Esophagus squamous epithelium (tissue), 4 donors: Measurements from ENCODE around the gene THAP3.
A peak's percentile ranks its signal among the peaks of the same experiment; 100 is the strongest.

Source experiments
- CTCF ChIP-seq, 6 experiments: fragments of 450-650 bp in 4 of 6; fragments of 200-600 bp in 2 of 6; sonication (generic) in 2 of 6; IDR thresholded peaks; one replicate each; pipeline ENCODE4 v1.5.1; 2016 to 2019; ENCODE audit warnings: antibody characterized with exemption in 6 of 6, mild to moderate bottlenecking in 4 of 6, moderate library complexity in 4 of 6
- POLR2A ChIP-seq, 4 donors: fragments of 450-650 bp; IDR thresholded peaks; one replicate each; pipeline ENCODE4 v1.6.1; 2017; ENCODE audit warnings: antibody characterized with exemption in 4 of 4, mild to moderate bottlenecking in 4 of 4, moderate library complexity in 3 of 4

GRCh38 chr1:6579374-6580118, 45.1 kb upstream of the THAP3 start, which contains the start of gene ZBTB48:
- TF ChIP-seq CTCF (IDR thresholded peaks at IDR 0.05) (no peak), POLR2A (IDR thresholded peaks at IDR 0.05) (peak in 3 of 4 donors; percentile 90 to 98 (median 97))
